ENCODE measurements around the gene HOMER3. TPM values are rescaled to one million over a fixed set of nuclear protein-coding genes. Genes with fewer than 3 reads are reported as not detected.

HOMER3 gene
- total RNA-seq, 4 donors from 2014 or later: 86.2 to 202 (median 113) TPM

- Histone ChIP-seq H3K27me3 (no peaks in the 10 kb centered on the region), H3K9me3 (no peaks in the 10 kb centered on the region), H3K27ac (no peak overlapping the region), H3K4me3 (no peak overlapping the region), H3K4me1 (no peaks in the 10 kb centered on the region), H3K36me3 (peaks cover 0 to 31% of the 10 kb centered on the region in 2 donors)
- intact Hi-C loops (cut with DNase I; ENCODE audit: low total_unique reads) (no loop called here), in situ Hi-C loops (cut with MboI; ENCODE audit: low sequenced_read_pairs in 4 of 4) (no loop called here)
- TF ChIP-seq, protein P1, sequence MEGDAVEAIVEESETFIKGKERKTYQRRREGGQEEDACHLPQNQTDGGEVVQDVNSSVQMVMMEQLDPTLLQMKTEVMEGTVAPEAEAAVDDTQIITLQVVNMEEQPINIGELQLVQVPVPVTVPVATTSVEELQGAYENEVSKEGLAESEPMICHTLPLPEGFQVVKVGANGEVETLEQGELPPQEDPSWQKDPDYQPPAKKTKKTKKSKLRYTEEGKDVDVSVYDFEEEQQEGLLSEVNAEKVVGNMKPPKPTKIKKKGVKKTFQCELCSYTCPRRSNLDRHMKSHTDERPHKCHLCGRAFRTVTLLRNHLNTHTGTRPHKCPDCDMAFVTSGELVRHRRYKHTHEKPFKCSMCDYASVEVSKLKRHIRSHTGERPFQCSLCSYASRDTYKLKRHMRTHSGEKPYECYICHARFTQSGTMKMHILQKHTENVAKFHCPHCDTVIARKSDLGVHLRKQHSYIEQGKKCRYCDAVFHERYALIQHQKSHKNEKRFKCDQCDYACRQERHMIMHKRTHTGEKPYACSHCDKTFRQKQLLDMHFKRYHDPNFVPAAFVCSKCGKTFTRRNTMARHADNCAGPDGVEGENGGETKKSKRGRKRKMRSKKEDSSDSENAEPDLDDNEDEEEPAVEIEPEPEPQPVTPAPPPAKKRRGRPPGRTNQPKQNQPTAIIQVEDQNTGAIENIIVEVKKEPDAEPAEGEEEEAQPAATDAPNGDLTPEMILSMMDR (IDR thresholded peaks at IDR 0.05 in 4 of 5, conservative IDR thresholded peaks at IDR 0.05 in 1 of 5): no peak
- no peak for TF ChIP-seq POLR2A (IDR thresholded peaks at IDR 0.05)
- DNase-seq (no peak), ATAC-seq (no peak)
Measured at GRCh38 chr19:18906605-18907519, 34.2 kb downstream of the HOMER3 start.

DNA sequence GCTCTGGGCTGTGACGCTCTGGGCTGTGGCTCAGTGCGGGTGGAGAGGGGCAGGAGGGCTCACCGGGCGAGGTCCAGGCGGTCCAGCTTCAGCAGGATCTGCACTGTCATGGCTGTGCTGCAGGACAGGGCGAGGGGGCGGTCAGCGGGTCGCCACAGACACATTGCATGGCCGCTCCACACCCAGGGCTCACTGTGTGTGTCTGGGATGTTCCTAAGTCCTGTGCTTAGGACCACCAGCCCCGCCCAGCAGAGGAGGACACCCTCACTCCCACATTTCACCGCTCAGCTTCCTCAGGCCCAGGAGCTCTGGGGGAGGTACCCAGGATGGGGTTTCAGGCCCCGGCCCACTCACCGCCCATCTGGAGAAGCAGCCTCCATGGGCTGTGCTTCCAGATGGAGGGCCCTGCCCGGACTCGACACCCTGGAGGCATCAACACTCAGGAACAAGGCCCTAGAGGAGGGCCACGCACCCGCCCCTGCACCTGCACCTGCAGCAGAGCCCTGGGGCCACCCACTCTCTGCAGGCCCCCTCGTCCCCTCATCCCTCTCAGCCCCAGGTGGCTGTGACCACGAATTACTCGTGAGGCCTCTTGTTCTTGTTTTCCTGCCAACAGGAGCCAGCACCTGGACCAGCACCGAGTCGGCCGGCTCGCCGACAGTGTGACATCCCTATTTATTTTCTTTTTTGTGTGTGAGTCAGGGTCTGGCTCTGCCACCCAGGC lies 35.3 kb downstream of the HOMER3 start:
- TF ChIP-seq POLR2A (IDR thresholded peaks at IDR 0.05): no peak
- TF ChIP-seq, protein P1 (IDR thresholded peaks at IDR 0.05 in 4 of 5, conservative IDR thresholded peaks at IDR 0.05 in 1 of 5): no peak
- in situ Hi-C loops (cut with MboI; ENCODE audit: low sequenced_read_pairs in 4 of 4): no loop called here
- H3K36me3 ChIP-seq: peaks cover 0 to 29% of the 10 kb centered on the region in 2 donors

GRCh38 chr19:18905058-18905456 lies 36.0 kb downstream of the HOMER3 start:
- TF ChIP-seq, protein P1 (IDR thresholded peaks at IDR 0.05 in 4 of 5, conservative IDR thresholded peaks at IDR 0.05 in 1 of 5): no peak
- TF ChIP-seq POLR2A (IDR thresholded peaks at IDR 0.05): no peak
- no peaks in the 10 kb centered on the region for H3K4me1 ChIP-seq
- no peak overlapping the region for H3K4me3 ChIP-seq
- in situ Hi-C loops (cut with MboI; ENCODE audit: low sequenced_read_pairs in 4 of 4): no loop called here
- DNase-seq: no peak
- ATAC-seq: no peak
- intact Hi-C loops (cut with DNase I; ENCODE audit: low total_unique reads): no loop called here
- H3K36me3 ChIP-seq: peaks cover 0 to 31% of the 10 kb centered on the region in 2 donors
- no peaks in the 10 kb centered on the region for H3K27me3 ChIP-seq
- H3K9me3 ChIP-seq: no peaks in the 10 kb centered on the region
- no peak overlapping the region for H3K27ac ChIP-seq

More for the DNA sequence above, 35.3 kb downstream of the HOMER3 start:
- Histone ChIP-seq H3K27me3 (no peaks in the 10 kb centered on the region), H3K4me3 (no peak overlapping the region), H3K4me1 (no peaks in the 10 kb centered on the region), H3K9me3 (no peaks in the 10 kb centered on the region), H3K27ac (no peak overlapping the region)
- ATAC-seq: no peak
- no peak for DNase-seq
- intact Hi-C loops (cut with DNase I; ENCODE audit: low total_unique reads): no loop called here

DNA sequence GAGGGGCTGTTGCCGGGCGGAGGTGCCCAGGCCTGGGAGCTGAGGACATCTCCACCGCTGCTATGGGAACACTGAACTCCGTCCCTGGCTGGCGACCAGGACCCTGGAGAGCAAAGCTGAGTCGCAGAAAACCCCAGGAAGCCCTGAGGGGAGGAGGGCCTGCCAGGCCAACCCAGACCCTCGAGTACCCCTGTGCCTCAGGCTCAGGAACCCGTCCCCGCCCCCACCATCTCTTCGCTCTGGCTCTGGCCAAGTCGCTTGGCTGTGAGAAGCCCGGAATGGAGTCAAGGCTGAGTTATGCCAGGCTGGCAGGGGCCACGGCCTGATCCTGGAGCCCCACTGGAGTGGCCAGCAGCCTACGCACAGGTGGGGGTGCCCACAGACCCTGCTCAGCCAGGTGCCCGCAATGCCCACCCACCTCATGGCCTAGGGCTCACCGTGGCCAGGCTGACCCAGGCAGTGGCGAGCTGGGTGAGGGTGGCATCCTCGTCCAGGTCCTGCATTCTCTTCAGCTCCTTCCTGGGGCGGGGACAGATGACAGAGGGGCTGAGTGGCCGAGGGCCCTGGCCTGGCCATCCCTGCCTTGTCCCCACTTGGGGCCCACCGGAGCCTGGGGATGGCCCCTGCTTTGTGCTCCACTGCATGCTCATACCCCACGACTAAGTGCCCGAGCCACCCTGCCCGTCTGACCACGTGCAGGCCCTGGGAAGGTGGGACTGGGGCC lies 36.5 kb downstream of the HOMER3 start:
- no peak for DNase-seq
- Histone ChIP-seq H3K4me1 (no peaks in the 10 kb centered on the region), H3K27ac (no peak overlapping the region), H3K4me3 (no peak overlapping the region), H3K27me3 (no peaks in the 10 kb centered on the region), H3K36me3 (peaks cover 0 to 36% of the 10 kb centered on the region in 2 donors), H3K9me3 (no peaks in the 10 kb centered on the region)
- no peak for ATAC-seq
- intact Hi-C loops (cut with DNase I; ENCODE audit: low total_unique reads): no loop called here
- in situ Hi-C loops (cut with MboI; ENCODE audit: low sequenced_read_pairs in 4 of 4): no loop called here
- no peak for TF ChIP-seq POLR2A (IDR thresholded peaks at IDR 0.05)
- TF ChIP-seq, protein P1 (IDR thresholded peaks at IDR 0.05 in 4 of 5, conservative IDR thresholded peaks at IDR 0.05 in 1 of 5): no peak
